ENCODE data around the gene KIR3DL3. TPM values are rescaled to one million over a fixed set of nuclear protein-coding genes. Genes with fewer than 3 reads are reported as not detected.
"Not testable (repeated sequence)": the region's sequence is repeated elsewhere in the genome, so short reads cannot be mapped to it uniquely, and the experiment has no call there.

Gene KIR3DL3
- not detected for total RNA-seq
- long read RNA-seq = 0 reads

GRCh38 chr19:54724142-54724541 lies at the start of gene KIR3DL3:
TSS of gene KIR3DL3 (plus strand) at chr19:54724442. CDS start at chr19:54724497, 55 bp downstream.
- ATAC-seq (no peak), DNase-seq (no peak)
- Histone ChIP-seq H3K4me3 (no peak within 1 kb of the TSS), H3K27me3 (no peaks in the 10 kb centered on the region), H3K4me1 (no peaks in the 10 kb centered on the region), H3K27ac (no peak within 1 kb of the TSS), H3K36me3 (no peaks in the 10 kb centered on the region), H3K9me3 (peaks cover 11% of the 10 kb centered on the region)
- TF ChIP-seq CTCF (IDR thresholded peaks at IDR 0.05) = no peak
- intact Hi-C loops (cut with DNase I) = no loop called here

- peak; percentile 86 for TF ChIP-seq CTCF (IDR thresholded peaks at IDR 0.05)
- peak; percentile 73 for ATAC-seq
- H3K9me3 ChIP-seq; intact Hi-C loops (cut with DNase I); H3K27me3 ChIP-seq; H3K4me1 ChIP-seq; H3K27ac ChIP-seq; H3K36me3 ChIP-seq; H3K4me3 ChIP-seq; DNase-seq: not testable (repeated sequence)
These were observed 47.9 kb upstream of the KIR3DL3 start for GRCh38 chr19:54676210-54676834.

GRCh38 chr19:54677217-54677616 lies 47.0 kb upstream of the KIR3DL3 start:
- no peak for ATAC-seq
- Histone ChIP-seq H3K27me3 (peaks cover 10% of the 10 kb centered on the region), H3K4me1 (no peaks in the 10 kb centered on the region), H3K4me3 (no peak overlapping the region), H3K36me3 (no peaks in the 10 kb centered on the region), H3K27ac (no peak overlapping the region), H3K9me3 (no peaks in the 10 kb centered on the region)
- intact Hi-C loops (cut with DNase I) = no loop called here
- no peak for TF ChIP-seq CTCF (IDR thresholded peaks at IDR 0.05)
- DNase-seq = no peak

- DNase-seq; H3K9me3 ChIP-seq; H3K4me3 ChIP-seq; H3K27ac ChIP-seq; H3K36me3 ChIP-seq; H3K4me1 ChIP-seq; ATAC-seq; intact Hi-C loops (cut with DNase I): not testable (repeated sequence)
- H3K27me3 ChIP-seq = peaks cover 20% of the 10 kb centered on the region
These were observed 42.6 kb upstream of the KIR3DL3 start for GRCh38 chr19:54681596-54681995.

GRCh38 chr19:54682306-54682856 lies 41.9 kb upstream of the KIR3DL3 start:
- ATAC-seq (peak; percentile 41), DNase-seq (no peak)
- intact Hi-C loops (cut with DNase I) = no loop called here

More at GRCh38 chr19:54682306-54682856, 41.9 kb upstream of the KIR3DL3 start:
- no peak overlapping the region for H3K27ac ChIP-seq
- peaks cover 20% of the 10 kb centered on the region for H3K27me3 ChIP-seq
- no peaks in the 10 kb centered on the region for H3K4me1 ChIP-seq
- H3K9me3 ChIP-seq = no peaks in the 10 kb centered on the region
- no peak overlapping the region for H3K4me3 ChIP-seq
- no peak for TF ChIP-seq CTCF (IDR thresholded peaks at IDR 0.05)
- H3K36me3 ChIP-seq = no peaks in the 10 kb centered on the region
